Psoas muscle (tissue), 8 donors: ENCODE measurements around the gene AFF3. TPM values are rescaled to one million over a fixed set of nuclear protein-coding genes. Genes with fewer than 3 reads are reported as not detected.

Experiments
- ATAC-seq, 4 donors: fragments of 200-7000 bp; cut with Tn5 transposase; one replicate each; pipeline ENCODE4 v1.9.1; 2020; ENCODE audit warnings: moderate library complexity in 3 of 4, mild to moderate bottlenecking in 2 of 4
- DNase-seq, 2 donors: peaks; one replicate each; pipeline ENCODE4 v3.0.0-alpha.2; 2020
- H3K27ac ChIP-seq: fragments of 200-600 bp; one replicate; pipeline ENCODE4 v1.8.0; 2022
- H3K27me3 ChIP-seq, 3 donors: fragments of 200-600 bp in 1 of 3; one replicate each; pipeline versions ENCODE4 v1.6.1 to v1.8.0; 2013 to 2022; ENCODE audit warnings: low read length in 2 of 3, mild to moderate bottlenecking in 2 of 3, moderate library complexity in 1 of 3; ENCODE audit not compliant: insufficient read depth in 3 of 3
- H3K36me3 ChIP-seq, 2 donors: fragments of 200-600 bp in 1 of 2; one replicate each; pipeline versions ENCODE4 v1.6.1 to v1.8.0; 2013 to 2022; ENCODE audit warnings: low read depth in 1 of 2, mild to moderate bottlenecking in 1 of 2, moderate library complexity in 1 of 2; ENCODE audit not compliant: insufficient read depth in 1 of 2
- H3K4me1 ChIP-seq: fragments of 200-600 bp; one replicate; pipeline ENCODE4 v1.8.0; 2022
- H3K4me3 ChIP-seq: fragments of 200-600 bp; one replicate; pipeline ENCODE4 v1.8.0; 2022; ENCODE audit warnings: mild to moderate bottlenecking
- H3K9me3 ChIP-seq: fragments of 200-600 bp; one replicate; pipeline ENCODE4 v1.8.0; 2022
- CTCF ChIP-seq: fragments of 200-600 bp; IDR thresholded peaks from one replicate; pipeline ENCODE4 v1.8.0; 2022; ENCODE audit warnings: antibody characterized with exemption
- WGBS, 3 donors: extraction: QIAGEN DNeasy Blood & Tissue Kit; methylation state at CpG; one replicate each; pipeline versions ENCODE4 v1.1.6 to v1.1.7; 2013; 5-methylcytosine and 5-hydroxymethylcytosine counted together
- intact Hi-C, 2 donors: fragments of 100-400 bp; cut with DNase I; formaldehyde crosslinking; loops; one replicate each; pipeline versions ENCODE4 v1.11.0 to v1.14.2; 2022
- polyA plus RNA-seq, 3 donors: library from polyadenylated mRNA; stranded (reverse); fragments of 200-250 nt; gene quantifications; one replicate each; pipeline ENCODE4 v1.2.3, GENCODE V29; 2013
- total RNA-seq, 4 donors: library from RNA; stranded (reverse); fragmentation: NEBNext Ultra II Directional in 2 of 4; extraction: Animal tissue kit (Norgen Biotek cat#: 25700) in 2 of 4; gene quantifications; one replicate each; pipeline versions ENCODE4 v1.2.1 to v1.2.4, GENCODE V29; 2021 to 2023
- donor health status: healthy with polysubstance abuse.
- donor health status: DM: no; HTN: no; CAD: no; lungs with moderate emphysema.
- donor health status: Bipolar disorder and iron deficiency.
- donor health status: healthy.
- donor health status: DM: yes; HTN: yes; CAD: no.
- donor health status: DM: no; HTN: no; CAD: no.
- donor health status: DM: no; HTN: no; CAD: no.
- donor health status: DM: yes; HTN: yes; CAD: no.

AFF3 gene
- total and polyA plus RNA-seq, 7 donors = 0.08 to 2.9 (median 0.44) TPM

- Histone ChIP-seq H3K4me3 (no peak overlapping the region), H3K9me3 (no peaks in the 10 kb centered on the region), H3K36me3 (no peaks in the 10 kb centered on the region), H3K27me3 (peaks cover 0 to 2% (median 0%) of the 10 kb centered on the region in 3 donors), H3K4me1 (no peaks in the 10 kb centered on the region), H3K27ac (no peak overlapping the region)
- DNase-seq (no peak), ATAC-seq (no peak)
- 91 to 93% (median 92%) methylated on average over 8 of the region's 8 CpGs for WGBS, 3 donors
- no peak for TF ChIP-seq CTCF
- intact Hi-C loops = no loop called here
Measured at GRCh38 chr2:99915108-99915675, 227.2 kb downstream of the AFF3 start.

GRCh38 chr2:99911736-99912135 lies 230.7 kb downstream of the AFF3 start:
- H3K27me3 ChIP-seq = no peaks in the 10 kb centered on the region
- H3K36me3 ChIP-seq = no peaks in the 10 kb centered on the region
- TF ChIP-seq CTCF = no peak
- H3K9me3 ChIP-seq = no peaks in the 10 kb centered on the region
- ATAC-seq (no peak), DNase-seq (no peak)
- no peaks in the 10 kb centered on the region for H3K4me1 ChIP-seq
- no peak overlapping the region for H3K27ac ChIP-seq
- no peak overlapping the region for H3K4me3 ChIP-seq
- intact Hi-C loops = no loop called here

GRCh38 chr2:99910902-99911301 lies 231.5 kb downstream of the AFF3 start:
- H3K27me3 ChIP-seq = no peaks in the 10 kb centered on the region
- ATAC-seq (no peak), DNase-seq (no peak)
- TF ChIP-seq CTCF = no peak
- no peaks in the 10 kb centered on the region for H3K4me1 ChIP-seq
- no peak overlapping the region for H3K27ac ChIP-seq
- H3K9me3 ChIP-seq = no peaks in the 10 kb centered on the region
- no peaks in the 10 kb centered on the region for H3K36me3 ChIP-seq
- WGBS, 3 donors = 86 to 89% (median 88%) methylated on average over 5 of the region's 5 CpGs
- H3K4me3 ChIP-seq = no peak overlapping the region
- intact Hi-C loops = no loop called here

- Histone ChIP-seq H3K27me3 (no peaks in the 10 kb centered on the region), H3K36me3 (no peaks in the 10 kb centered on the region), H3K4me1 (peaks cover 4% of the 10 kb centered on the region), H3K27ac (no peak overlapping the region), H3K9me3 (no peaks in the 10 kb centered on the region), H3K4me3 (no peak overlapping the region)
- no peak for TF ChIP-seq CTCF
- WGBS, 3 donors = 94 to 99% (median 98%) methylated on average over 2 of the region's 2 CpGs
- ATAC-seq (no peak), DNase-seq (no peak)
- intact Hi-C loops = no loop called here
Measured at GRCh38 chr2:99905636-99906035, 236.8 kb downstream of the AFF3 start.

- no peaks in the 10 kb centered on the region for H3K36me3 ChIP-seq
- no peak for TF ChIP-seq CTCF
- H3K4me1 ChIP-seq = peaks cover 9% of the 10 kb centered on the region
- WGBS, 3 donors = 95 to 96% (median 95%) methylated on average over 5 of the region's 5 CpGs
- H3K4me3 ChIP-seq = no peak overlapping the region
- intact Hi-C loops = no loop called here
- H3K9me3 ChIP-seq = no peaks in the 10 kb centered on the region
- H3K27ac ChIP-seq = no peak overlapping the region
- DNase-seq (no peak), ATAC-seq (no peak)
- H3K27me3 ChIP-seq = no peaks in the 10 kb centered on the region
Measured at GRCh38 chr2:99905025-99905424, 237.4 kb downstream of the AFF3 start.
